SK-N-SH treated with all-trans-retinoic acid at 6 μM for 48 hours (cell line): ENCODE results near the gene NAGPA.

Source experiments
- PATZ1 ChIP-seq: fragments of 250-450 bp; sonication (Bioruptor Pico); IDR thresholded peaks from 2 replicates; pipeline ENCODE4 v1.8.0; 2020; ENCODE audit warnings: mild to moderate bottlenecking, moderate library complexity, borderline replicate concordance
- RARB ChIP-seq: fragments of 250-450 bp; sonication (Bioruptor Pico); IDR thresholded peaks from 2 replicates; pipeline ENCODE4 v1.8.0; 2021; ENCODE audit warnings: mild to moderate bottlenecking, moderate library complexity
- ZFP30 ChIP-seq: fragments of 450-650 bp; formaldehyde crosslinking; IDR thresholded peaks from 2 replicates; pipeline ENCODE4 v1.5.0; 2022; ENCODE audit warnings: mild to moderate bottlenecking, moderate library complexity
- ZNF565 ChIP-seq: fragments of 450-650 bp; formaldehyde crosslinking; conservative IDR thresholded peaks from 2 replicates; pipeline ENCODE4 v1.5.0; 2020; ENCODE audit warnings: low read depth, mild to moderate bottlenecking, moderate library complexity
- ZNF8 ChIP-seq: fragments of 450-650 bp; formaldehyde crosslinking; IDR thresholded peaks from 2 replicates; pipeline ENCODE4 v1.5.0; 2020; ENCODE audit warnings: mild to moderate bottlenecking, moderate library complexity

- no peak for TF ChIP-seq RARB
- TF ChIP-seq ZNF8 (CRISPR knock-in tag): no peak
- no peak for TF ChIP-seq ZFP30 (CRISPR knock-in tag)
- TF ChIP-seq ZNF565 (CRISPR knock-in tag): no peak
- no peak for TF ChIP-seq PATZ1
Measured at GRCh38 chr16:5024632-5025031, 9.1 kb downstream of the NAGPA start.
